H1 (cell line): ENCODE measurements around the gene GSG1L. TPM values are rescaled to one million over a fixed set of nuclear protein-coding genes. Genes with fewer than 3 reads are reported as not detected.

Experiments
- CTCF ChIA-PET: fragments of 300-600 bp; sonication (Branson Sonifier 250); formaldehyde crosslinking; loops from one replicate; lab custom pipeline; 2021; ENCODE audit not compliant: partially characterized antibody; lab: Charles Lee
- POLR2A ChIA-PET: fragments of 300-600 bp; sonication (Branson Sonifier 250); formaldehyde crosslinking; loops from one replicate; lab custom pipeline; 2021; ENCODE audit warnings: inconsistent platforms; ENCODE audit not compliant: partially characterized antibody; lab: Charles Lee
- DNase-seq, 2 experiments: peaks; one replicate each; pipeline versions ENCODE4 v3.0.0 to v3.0.0-alpha.2; 2010 to 2022; ENCODE audit warnings: low spot score in 2 of 2, low read depth in 1 of 2, mixed read lengths in 1 of 2
- FAIRE-seq: peaks from 2 replicates; lab custom pipeline; 2011; peaks lifted over from hg19 to GRCh38; lab: Jason Lieb, UNC
- H2AFZ ChIP-seq: 2 replicates; pipeline ENCODE4 v1.8.1; 2012; ENCODE audit warnings: low read length, inconsistent platforms
- H2AK5ac ChIP-seq: 2 replicates; pipeline ENCODE4 v1.6.1; 2013; ENCODE audit warnings: low read depth, low read length
- H2BK120ac ChIP-seq: replicated peaks from 2 replicates; pipeline ENCODE3; 2013; ENCODE audit warnings: low read depth, low read length, inconsistent platforms
- H2BK12ac ChIP-seq: 2 replicates; pipeline ENCODE4 v1.6.1; 2013; ENCODE audit warnings: low read depth, low read length
- H2BK15ac ChIP-seq: 2 replicates; pipeline ENCODE4 v1.6.1; 2013; ENCODE audit warnings: low read length
- H2BK20ac ChIP-seq: 2 replicates; pipeline ENCODE4 v1.6.1; 2013; ENCODE audit warnings: low read length
- H2BK5ac ChIP-seq: 2 replicates; pipeline ENCODE4 v1.6.1; 2013; ENCODE audit warnings: low read depth, low read length
- H3K14ac ChIP-seq: 2 replicates; pipeline ENCODE4 v1.6.1; 2013; ENCODE audit warnings: inconsistent platforms; ENCODE audit not compliant: insufficient read length
- H3K18ac ChIP-seq: 2 replicates; pipeline ENCODE4 v1.6.1; 2013; ENCODE audit warnings: low read length; ENCODE audit errors: extremely low read depth
- H3K23ac ChIP-seq: 2 replicates; pipeline ENCODE4 v1.6.1; 2013; ENCODE audit warnings: inconsistent platforms; ENCODE audit not compliant: insufficient read length
- H3K23me2 ChIP-seq: 2 replicates; pipeline ENCODE4 v1.6.1; 2013; ENCODE audit warnings: low read depth, low read length
- H3K27ac ChIP-seq: 2 replicates; pipeline ENCODE4 v1.6.1; 2011; ENCODE audit warnings: low read depth, low read length, inconsistent platforms
- H3K27me3 ChIP-seq, 4 experiments: replicated peaks in 1 of 4; 1 replicate in 1 of 4; 2 replicates in 3 of 4; pipeline versions ENCODE4 v1.6.1 to v1.8.1; 2011 to 2013; ENCODE audit warnings: low read length in 3 of 4, mild to moderate bottlenecking in 3 of 4, inconsistent platforms in 2 of 4, mixed read lengths in 2 of 4, moderate library complexity in 1 of 4; ENCODE audit not compliant: control insufficient read depth in 3 of 4, insufficient read depth in 3 of 4; ENCODE audit errors: extremely low read depth in 1 of 4
- H3K36me3 ChIP-seq, 4 experiments: 2 replicates each; pipeline versions ENCODE4 v1.6.1 to v1.8.1; 2011 to 2013; ENCODE audit warnings: mild to moderate bottlenecking in 4 of 4, low read length in 3 of 4, moderate library complexity in 2 of 4, control low read depth in 1 of 4, inconsistent platforms in 1 of 4; ENCODE audit not compliant: insufficient read depth in 4 of 4, control insufficient read depth in 2 of 4
- H3K4ac ChIP-seq: replicated peaks from 2 replicates; pipeline ENCODE3; 2013; ENCODE audit warnings: low read length, low read depth, mixed read lengths, inconsistent platforms; ENCODE audit not compliant: insufficient read length
- H3K4me1 ChIP-seq, 4 experiments: replicated peaks in 1 of 4; 1 replicate in 1 of 4; 2 replicates in 3 of 4; pipeline versions ENCODE4 v1.6.1 to v1.8.1; 2011 to 2013; ENCODE audit warnings: low read length in 3 of 4, inconsistent platforms in 2 of 4, mixed read lengths in 1 of 4; ENCODE audit not compliant: insufficient read depth in 4 of 4, control insufficient read depth in 3 of 4
- H3K4me2 ChIP-seq, 2 experiments: 2 replicates each; pipeline versions ENCODE4 v1.6.1 to v1.8.1; 2011 to 2013; ENCODE audit warnings: low read depth in 2 of 2, low read length in 2 of 2, control low read depth in 1 of 2, inconsistent platforms in 1 of 2, mild to moderate bottlenecking in 1 of 2; ENCODE audit not compliant: insufficient read depth in 1 of 2
- H3K4me3 ChIP-seq, 4 experiments: fragments of 200-600, 300-600 bp in 1 of 4; sonication (generic), shearing (Covaris generic), sonication (Bioruptor Twin) in 1 of 4; 2 replicates each; pipeline versions ENCODE4 v1.5.1 to v1.8.1; 2011 to 2016; ENCODE audit warnings: low read length in 4 of 4, low read depth in 3 of 4, control low read depth in 2 of 4, inconsistent platforms in 2 of 4, mild to moderate bottlenecking in 2 of 4, mixed read lengths in 1 of 4, moderate library complexity in 1 of 4; ENCODE audit not compliant: insufficient read depth in 2 of 4; ENCODE audit errors: extremely low read depth in 1 of 4
- H3K56ac ChIP-seq: replicated peaks from 2 replicates; pipeline ENCODE3; 2013; ENCODE audit warnings: low read depth, mild to moderate bottlenecking, mixed read lengths, low read length, inconsistent platforms; ENCODE audit not compliant: insufficient read length
- H3K79me1 ChIP-seq: 2 replicates; pipeline ENCODE4 v1.6.1; 2013; ENCODE audit warnings: low read depth, low read length, control low read depth
- H3K79me2 ChIP-seq, 2 experiments: 2 replicates each; pipeline versions ENCODE4 v1.6.1 to v1.8.1; 2012 to 2013; ENCODE audit warnings: low read length in 2 of 2, mild to moderate bottlenecking in 2 of 2, inconsistent platforms in 1 of 2; ENCODE audit not compliant: insufficient read depth in 2 of 2, control insufficient read depth in 1 of 2
- H3K9ac ChIP-seq, 4 experiments: replicated peaks in 1 of 4; 1 replicate in 1 of 4; 2 replicates in 3 of 4; pipeline versions ENCODE4 v1.6.1 to v1.8.1; 2011 to 2013; ENCODE audit warnings: low read depth in 3 of 4, low read length in 3 of 4, control low read depth in 2 of 4, mild to moderate bottlenecking in 2 of 4, moderate library complexity in 2 of 4, inconsistent platforms in 1 of 4; ENCODE audit errors: extremely low read depth in 1 of 4
- H3K9me3 ChIP-seq, 2 experiments: 2 replicates each; pipeline versions ENCODE4 v1.6.1 to v1.8.1; 2012 to 2013; ENCODE audit warnings: mild to moderate bottlenecking in 2 of 2, moderate library complexity in 2 of 2, control low read depth in 1 of 2, inconsistent platforms in 1 of 2, low read depth in 1 of 2, low read length in 1 of 2, mixed read lengths in 1 of 2; ENCODE audit not compliant: insufficient read depth in 2 of 2
- H4K20me1 ChIP-seq, 2 experiments: replicated peaks in 1 of 2; 2 replicates each; pipeline versions ENCODE3 to v1.8.1; 2011 to 2013; ENCODE audit warnings: inconsistent platforms in 2 of 2, low read length in 2 of 2, mild to moderate bottlenecking in 1 of 2; ENCODE audit not compliant: insufficient read depth in 2 of 2, control insufficient read depth in 1 of 2
- H4K5ac ChIP-seq: 2 replicates; pipeline ENCODE4 v1.6.1; 2013; ENCODE audit warnings: low read length, low read depth, mixed read lengths, inconsistent platforms; ENCODE audit not compliant: insufficient read length
- H4K8ac ChIP-seq: 2 replicates; pipeline ENCODE4 v1.8.0; 2013; ENCODE audit warnings: mild to moderate bottlenecking, moderate library complexity, low read length, inconsistent platforms; ENCODE audit not compliant: insufficient read depth; ENCODE audit errors: extremely low read depth
- H4K91ac ChIP-seq: replicated peaks from 2 replicates; pipeline ENCODE3; 2013; ENCODE audit warnings: low read length, mixed read lengths, inconsistent platforms; ENCODE audit not compliant: insufficient read length
- BCL11A ChIP-seq, 2 experiments: IDR thresholded peaks; one replicate each; pipeline ENCODE4 v1.6.1; 2011; ENCODE audit warnings: low read depth in 2 of 2, low read length in 2 of 2, mild to moderate bottlenecking in 2 of 2
- CBX5 ChIP-seq: fragments of 300-800, 300-1000 bp; sonication (generic); IDR thresholded peaks from 2 replicates; pipeline ENCODE4 v1.7.1; 2016; ENCODE audit warnings: antibody characterized with exemption, low read length, low read depth
- EZH2 ChIP-seq: fragments of 200-600 bp; sonication (generic); IDR thresholded peaks from 2 replicates; pipeline ENCODE4 v1.7.1; 2012; ENCODE audit warnings: low read depth, mild to moderate bottlenecking, moderate library complexity, low read length, inconsistent platforms; ENCODE audit not compliant: severe bottlenecking
- GABPA ChIP-seq: IDR thresholded peaks from 2 replicates; pipeline ENCODE4 v1.6.1; 2011; ENCODE audit warnings: mild to moderate bottlenecking, low read length, moderate library complexity, borderline replicate concordance; ENCODE audit not compliant: insufficient read depth
- MAFK ChIP-seq: IDR thresholded peaks from 2 replicates; pipeline ENCODE4 v1.6.1; 2012; ENCODE audit warnings: low read depth, mild to moderate bottlenecking, improper control_type of control experiment, low read length
- NRF1 ChIP-seq: IDR thresholded peaks from 2 replicates; pipeline ENCODE4 v1.6.1; 2011; ENCODE audit warnings: mild to moderate bottlenecking, low read depth, low read length, improper control_type of control experiment
- POLR2A ChIP-seq, 2 experiments: IDR thresholded peaks; 1 replicate in 1 of 2; 2 replicates in 1 of 2; pipeline ENCODE4 v1.6.1; 2011; ENCODE audit warnings: low read depth in 2 of 2, low read length in 2 of 2, mild to moderate bottlenecking in 2 of 2; ENCODE audit errors: control extremely low read depth in 1 of 2
- RFX5 ChIP-seq: IDR thresholded peaks from 2 replicates; pipeline ENCODE4 v1.6.1; 2011; ENCODE audit warnings: low read depth, low read length, improper control_type of control experiment, borderline replicate concordance
- SAP30 ChIP-seq: fragments of 300-600 bp; sonication (generic); IDR thresholded peaks from 2 replicates; pipeline ENCODE4 v1.7.1; 2012; ENCODE audit warnings: low read length, moderate library complexity, mild to moderate bottlenecking, inconsistent platforms; ENCODE audit not compliant: insufficient read depth, insufficient replicate concordance
- SIRT6 ChIP-seq: IDR thresholded peaks from one replicate; pipeline ENCODE4 v1.7.1; 2012; ENCODE audit warnings: low read length, inconsistent platforms
- SIX5 ChIP-seq: IDR thresholded peaks from 2 replicates; pipeline ENCODE4 v1.6.1; 2011; ENCODE audit warnings: mild to moderate bottlenecking, low read depth, low read length
- SP4 ChIP-seq: IDR thresholded peaks from 2 replicates; pipeline ENCODE4 v1.6.1; 2012; ENCODE audit warnings: low read length, inconsistent platforms
- SRF ChIP-seq: IDR thresholded peaks from 2 replicates; pipeline ENCODE4 v1.6.1; 2011; ENCODE audit warnings: mild to moderate bottlenecking, low read depth, low read length, moderate library complexity
- SUZ12 ChIP-seq: fragments of 200-600 bp; sonication (generic); IDR thresholded peaks from 2 replicates; pipeline ENCODE4 v1.6.1; 2012; ENCODE audit warnings: mild to moderate bottlenecking, inconsistent platforms, low read length, moderate library complexity, mixed read lengths
- TAF7 ChIP-seq: optimal IDR thresholded peaks from 2 replicates; pipeline ENCODE3; 2011; ENCODE audit warnings: low read depth, mild to moderate bottlenecking, inconsistent platforms, low read length, moderate library complexity, borderline replicate concordance
- ZNF274 ChIP-seq: IDR thresholded peaks from 2 replicates; pipeline ENCODE4 v1.7.0; 2012; ENCODE audit warnings: low read length, borderline replicate concordance; ENCODE audit errors: extremely low read depth
- WGBS, 2 experiments: shearing (Covaris generic) in 1 of 2; methylation state at CpG; one replicate each; pipeline versions ENCODE4 v1.1.6 to v1.1.7; 2013 to 2015; ENCODE audit warnings: low lambda C conversion rate in 2 of 2, mixed read lengths in 2 of 2, inconsistent platforms in 1 of 2, low coverage in 1 of 2, missing lambda C conversion rate in 1 of 2; ENCODE audit not compliant: insufficient replicate concordance in 2 of 2, insufficient coverage in 1 of 2, insufficient read length in 1 of 2; ENCODE audit errors: extremely low coverage in 1 of 2, missing lambda C conversion rate in 1 of 2; 5-methylcytosine and 5-hydroxymethylcytosine counted together
- polyA plus RNA-seq, 7 experiments: library from polyadenylated mRNA; depleted of rRNA in 3 of 7; stranded (reverse) in 5 of 7; unstranded in 2 of 7; fragments of >200 nt in 5 of 7; fragments of 200-250 nt in 2 of 7; gene quantifications; 1 replicate in 5 of 7; 2 replicates in 1 of 7; 4 replicates in 1 of 7; pipeline versions ENCODE4 v1.2.1 to v1.2.3, GENCODE V29; 2011 to 2013; ENCODE audit warnings: missing spikeins in 2 of 7, mixed read lengths in 2 of 7
- total RNA-seq: library from RNA; stranded (reverse); fragmentation: NEBNext Ultra II Directional; extraction: Animal tissue kit (Norgen Biotek cat#: 25700); gene quantifications from 2 replicates; pipeline ENCODE4 v1.2.1, GENCODE V29; 2021

GSG1L gene
- total and polyA plus RNA-seq, 2 of the 8 experiments (the other 6 are each of a cell fraction or from before 2014, with no cell fraction given): 0.71 to 1.1 TPM

GRCh38 chr16:27742333-27742732 is 321.2 kb downstream of the GSG1L start:
- Histone ChIP-seq H3K9ac (no peak overlapping the region), H2BK5ac (no peak overlapping the region), H3K27ac (no peak overlapping the region), H4K20me1 (no peaks in the 10 kb centered on the region), H3K9me3 (no peaks in the 10 kb centered on the region), H3K27me3 (no peaks in the 10 kb centered on the region), H3K36me3 (no peaks in the 10 kb centered on the region; a peak in 2 of 8 replicates), H2BK20ac (no peak overlapping the region), H3K4ac (no peak overlapping the region), H3K4me3 (no peak overlapping the region), H3K23me2 (0 out of 2 replicates have a peak, but pooled peaks cover 3% of the 10 kb centered on the region), H2AK5ac (no peak overlapping the region), H2BK120ac (no peak overlapping the region), H2BK12ac (no peak overlapping the region), H3K56ac (no peak overlapping the region), H3K79me2 (no peaks in the 10 kb centered on the region), H4K8ac (no peak overlapping the region), H4K91ac (no peak overlapping the region), H3K23ac (no peak overlapping the region), H3K18ac (no peak overlapping the region), H3K4me2 (no peak overlapping the region), H2AFZ (no peak overlapping the region), H2BK15ac (no peak overlapping the region), H3K4me1 (no peaks in the 10 kb centered on the region), H4K5ac (no peak overlapping the region), H3K14ac (no peak overlapping the region), H3K79me1 (no peaks in the 10 kb centered on the region)
- ChIA-PET POLR2A (no interaction called here), CTCF (no interaction called here)
- DNase-seq (no peak), FAIRE-seq (no peak)
- 87% methylated on average over 5 of the region's 5 CpGs; no CpG with 5 or more reads in 1 of the 2 experiments for WGBS, 2 experiments
- TF ChIP-seq GABPA: no peak
- no peak for TF ChIP-seq SP4
- no peak for TF ChIP-seq ZNF274
- no peak for TF ChIP-seq SIX5
- no peak for TF ChIP-seq TAF7
- TF ChIP-seq NRF1: no peak
- TF ChIP-seq SAP30: no peak
- no peak for TF ChIP-seq BCL11A (IDR thresholded peaks at IDR 0.05; ENCODE audit: low read depth in 2 of 2, low read length in 2 of 2)
- TF ChIP-seq MAFK: no peak
- TF ChIP-seq POLR2A (IDR thresholded peaks at IDR 0.05; ENCODE audit: control extremely low read depth in 1 of 2, low read depth in 2 of 2, low read length in 2 of 2): no peak
- TF ChIP-seq EZH2: no peak
- TF ChIP-seq SRF: no peak
- TF ChIP-seq RFX5: no peak
- TF ChIP-seq SIRT6: no peak
- TF ChIP-seq SUZ12: no peak
- TF ChIP-seq CBX5: no peak
